Psoas muscle (tissue), 8 donors: ENCODE data around the gene SCYL2. TPM values are rescaled to one million over a fixed set of nuclear protein-coding genes. Genes with fewer than 3 reads are reported as not detected.
A peak's percentile ranks its signal among the peaks of the same experiment; 100 is the strongest.

ENCODE experiments used
- ATAC-seq, 4 donors: fragments of 200-7000 bp; cut with Tn5 transposase; one replicate each; pipeline ENCODE4 v1.9.1; 2020; ENCODE audit warnings: moderate library complexity in 3 of 4, mild to moderate bottlenecking in 2 of 4
- DNase-seq, 2 donors: peaks; one replicate each; pipeline ENCODE4 v3.0.0-alpha.2; 2020
- H3K27ac ChIP-seq: fragments of 200-600 bp; one replicate; pipeline ENCODE4 v1.8.0; 2022
- H3K27me3 ChIP-seq, 3 donors: fragments of 200-600 bp in 1 of 3; one replicate each; pipeline versions ENCODE4 v1.6.1 to v1.8.0; 2013 to 2022; ENCODE audit warnings: low read length in 2 of 3, mild to moderate bottlenecking in 2 of 3, moderate library complexity in 1 of 3; ENCODE audit not compliant: insufficient read depth in 3 of 3
- H3K36me3 ChIP-seq, 2 donors: fragments of 200-600 bp in 1 of 2; one replicate each; pipeline versions ENCODE4 v1.6.1 to v1.8.0; 2013 to 2022; ENCODE audit warnings: low read depth in 1 of 2, mild to moderate bottlenecking in 1 of 2, moderate library complexity in 1 of 2; ENCODE audit not compliant: insufficient read depth in 1 of 2
- H3K4me1 ChIP-seq: fragments of 200-600 bp; one replicate; pipeline ENCODE4 v1.8.0; 2022
- H3K4me3 ChIP-seq: fragments of 200-600 bp; one replicate; pipeline ENCODE4 v1.8.0; 2022; ENCODE audit warnings: mild to moderate bottlenecking
- H3K9me3 ChIP-seq: fragments of 200-600 bp; one replicate; pipeline ENCODE4 v1.8.0; 2022
- WGBS, 3 donors: extraction: QIAGEN DNeasy Blood & Tissue Kit; methylation state at CpG; one replicate each; pipeline versions ENCODE4 v1.1.6 to v1.1.7; 2013; 5-methylcytosine and 5-hydroxymethylcytosine counted together
- intact Hi-C, 2 donors: fragments of 100-400 bp; cut with DNase I; formaldehyde crosslinking; loops; one replicate each; pipeline versions ENCODE4 v1.11.0 to v1.14.2; 2022
- polyA plus RNA-seq, 3 donors: library from polyadenylated mRNA; stranded (reverse); fragments of 200-250 nt; gene quantifications; one replicate each; pipeline ENCODE4 v1.2.3, GENCODE V29; 2013
- total RNA-seq, 4 donors: library from RNA; stranded (reverse); fragmentation: NEBNext Ultra II Directional in 2 of 4; extraction: Animal tissue kit (Norgen Biotek cat#: 25700) in 2 of 4; gene quantifications; one replicate each; pipeline versions ENCODE4 v1.2.1 to v1.2.4, GENCODE V29; 2021 to 2023
- TF ChIP-seq, protein P1 (sequence below): fragments of 200-600 bp; IDR thresholded peaks from one replicate; pipeline ENCODE4 v1.8.0; 2022; ENCODE audit warnings: antibody characterized with exemption
- donor health status: healthy with polysubstance abuse.
- donor health status: DM: no; HTN: no; CAD: no; lungs with moderate emphysema.
- donor health status: Bipolar disorder and iron deficiency.
- donor health status: healthy.
- donor health status: DM: yes; HTN: yes; CAD: no.
- donor health status: DM: no; HTN: no; CAD: no.
- donor health status: DM: no; HTN: no; CAD: no.
- donor health status: DM: yes; HTN: yes; CAD: no.

Gene SCYL2
- total and polyA plus RNA-seq, 7 donors: 9.7 to 29.0 (median 23.3) TPM

DNA sequence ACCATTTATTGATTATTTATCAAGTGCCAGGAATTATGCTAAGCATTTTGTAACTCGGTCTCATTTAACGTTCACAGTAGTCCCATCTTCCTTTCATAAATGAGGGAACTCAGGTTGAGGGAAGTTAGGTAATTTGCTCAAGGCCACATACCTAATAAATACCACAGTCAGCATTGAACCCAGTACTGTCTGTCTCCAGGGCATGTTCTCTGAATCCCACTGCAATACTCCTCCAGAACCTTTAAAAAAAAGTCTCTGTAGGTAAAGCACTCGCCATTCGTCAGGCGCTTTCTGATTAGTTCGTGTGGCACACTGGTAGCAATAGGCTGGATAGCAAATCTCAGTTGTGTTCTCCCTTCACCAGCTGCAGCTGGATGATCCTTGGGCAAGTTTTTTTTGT, 104.2 kb downstream of the SCYL2 start:
- DNase-seq (no peak), ATAC-seq (no peak)
- no peaks in the 10 kb centered on the region for H3K27me3 ChIP-seq
- 79 to 84% (median 81%) methylated on average over 6 of the region's 6 CpGs for WGBS, 3 donors
- no peak overlapping the region for H3K27ac ChIP-seq
- intact Hi-C loops: no loop called here
- H3K4me3 ChIP-seq: no peak overlapping the region
- no peaks in the 10 kb centered on the region for H3K9me3 ChIP-seq
- TF ChIP-seq, protein P1, sequence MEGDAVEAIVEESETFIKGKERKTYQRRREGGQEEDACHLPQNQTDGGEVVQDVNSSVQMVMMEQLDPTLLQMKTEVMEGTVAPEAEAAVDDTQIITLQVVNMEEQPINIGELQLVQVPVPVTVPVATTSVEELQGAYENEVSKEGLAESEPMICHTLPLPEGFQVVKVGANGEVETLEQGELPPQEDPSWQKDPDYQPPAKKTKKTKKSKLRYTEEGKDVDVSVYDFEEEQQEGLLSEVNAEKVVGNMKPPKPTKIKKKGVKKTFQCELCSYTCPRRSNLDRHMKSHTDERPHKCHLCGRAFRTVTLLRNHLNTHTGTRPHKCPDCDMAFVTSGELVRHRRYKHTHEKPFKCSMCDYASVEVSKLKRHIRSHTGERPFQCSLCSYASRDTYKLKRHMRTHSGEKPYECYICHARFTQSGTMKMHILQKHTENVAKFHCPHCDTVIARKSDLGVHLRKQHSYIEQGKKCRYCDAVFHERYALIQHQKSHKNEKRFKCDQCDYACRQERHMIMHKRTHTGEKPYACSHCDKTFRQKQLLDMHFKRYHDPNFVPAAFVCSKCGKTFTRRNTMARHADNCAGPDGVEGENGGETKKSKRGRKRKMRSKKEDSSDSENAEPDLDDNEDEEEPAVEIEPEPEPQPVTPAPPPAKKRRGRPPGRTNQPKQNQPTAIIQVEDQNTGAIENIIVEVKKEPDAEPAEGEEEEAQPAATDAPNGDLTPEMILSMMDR: no peak
- H3K4me1 ChIP-seq: no peaks in the 10 kb centered on the region
- H3K36me3 ChIP-seq: no peaks in the 10 kb centered on the region

- TF ChIP-seq, protein P1: no peak
Observed at GRCh38 chr12:100372853-100373640, 106.1 kb downstream of the SCYL2 start.

GRCh38 chr12:100375038-100375735, 108.2 kb downstream of the SCYL2 start:
- peak; percentile 43 to 76 (median 58) for ATAC-seq
- DNase-seq: peak; percentile 72 to 84
- Histone ChIP-seq H3K27ac (no peak overlapping the region), H3K9me3 (no peaks in the 10 kb centered on the region), H3K4me3 (no peak overlapping the region), H3K4me1 (no peaks in the 10 kb centered on the region), H3K27me3 (no peaks in the 10 kb centered on the region), H3K36me3 (no peaks in the 10 kb centered on the region)
- WGBS, 3 donors: 38 to 46% (median 44%) methylated on average over 12 of the region's 12 CpGs
- intact Hi-C loops: no loop called here
- TF ChIP-seq, protein P1: no peak

More at GRCh38 chr12:100372853-100373640, 106.1 kb downstream of the SCYL2 start:
- WGBS, 3 donors: 42 to 46% (median 43%) methylated on average over 9 to 11 of the region's 11 CpGs
- intact Hi-C loops: no loop called here
- no peak overlapping the region for H3K4me3 ChIP-seq
- H3K27me3 ChIP-seq: no peaks in the 10 kb centered on the region
- H3K27ac ChIP-seq: no peak overlapping the region
- DNase-seq: no peak
- H3K4me1 ChIP-seq: no peaks in the 10 kb centered on the region
- no peak for ATAC-seq
- H3K9me3 ChIP-seq: no peaks in the 10 kb centered on the region
- no peaks in the 10 kb centered on the region for H3K36me3 ChIP-seq

DNA sequence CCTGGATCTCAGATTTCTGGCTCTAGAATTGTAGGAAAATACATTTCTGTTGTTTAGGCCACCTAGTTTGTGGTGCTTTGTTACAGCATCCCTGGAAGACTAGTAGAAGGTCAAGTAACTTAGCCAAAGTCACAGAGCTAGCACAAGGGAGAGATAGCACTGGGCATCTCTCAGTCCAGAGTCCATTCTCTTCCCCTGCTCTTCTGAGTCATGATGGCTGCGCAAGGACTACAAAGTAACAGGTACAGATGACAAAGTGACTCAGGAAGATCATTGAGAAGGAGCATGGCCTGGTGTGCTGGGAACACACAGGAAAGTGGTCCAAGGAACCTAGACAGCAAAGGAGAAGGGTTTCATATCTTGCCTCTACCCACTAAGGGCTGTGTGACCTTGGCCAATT, 109.2 kb downstream of the SCYL2 start:
- TF ChIP-seq, protein P1: no peak
- Histone ChIP-seq H3K4me1 (no peaks in the 10 kb centered on the region), H3K4me3 (no peak overlapping the region), H3K9me3 (no peaks in the 10 kb centered on the region), H3K36me3 (no peaks in the 10 kb centered on the region), H3K27me3 (no peaks in the 10 kb centered on the region), H3K27ac (no peak overlapping the region)
- ATAC-seq (no peak), DNase-seq (no peak)
- whole genome bisulfite sequencing, 3 donors: 100% methylated on average over 1 of the region's 1 CpG
- intact Hi-C loops: no loop called here
